ENCODE measurements around the gene PMM1.

GRCh38 chr22:41600976-41601375 is 11.3 kb upstream of the PMM1 start:
- TF ChIP-seq CTCF (optimal IDR thresholded peaks at IDR 0.05 in 1 of 3, IDR thresholded peaks at IDR 0.05 in 1 of 3, conservative IDR thresholded peaks at IDR 0.05 in 1 of 3; ENCODE audit: extremely low read depth in 1 of 3, insufficient read depth in 2 of 3, low read length in 3 of 3): no peak
- no peak for TF ChIP-seq EZH2 (IDR thresholded peaks at IDR 0.05; ENCODE audit: low read length)
